Stomach (tissue), 9 donors: ENCODE results near the gene ISL2. TPM values are rescaled to one million over a fixed set of nuclear protein-coding genes. Genes with fewer than 3 reads are reported as not detected.
A peak's percentile ranks its signal among the peaks of the same experiment; 100 is the strongest.

Source experiments
- DNase-seq, 2 donors: peaks; one replicate each; pipeline versions ENCODE4 v3.0.0 to v3.0.0-alpha.2; 2013 to 2019
- H3K27ac ChIP-seq, 5 donors: fragments of 200-600 bp in 4 of 5; sonication (generic) in 4 of 5; one replicate each; pipeline ENCODE4 v1.5.1; 2013 to 2019; ENCODE audit warnings: mild to moderate bottlenecking in 1 of 5, moderate library complexity in 1 of 5
- H3K27me3 ChIP-seq, 3 donors: fragments of 200-600 bp; sonication (generic); one replicate each; pipeline ENCODE4 v1.5.1; 2017 to 2019; ENCODE audit warnings: mixed run types in 1 of 3
- H3K36me3 ChIP-seq, 4 donors: fragments of 200-600 bp; sonication (generic); 1 replicate in 3 of 4; 2 replicates in 1 of 4; pipeline ENCODE4 v1.5.1; 2016 to 2019
- H3K4me1 ChIP-seq, 4 donors: fragments of 200-600 bp; sonication (generic); one replicate each; pipeline ENCODE4 v1.5.1; 2016 to 2019
- H3K4me3 ChIP-seq, 4 donors: fragments of 200-600 bp; sonication (generic) in 3 of 4; one replicate each; pipeline ENCODE4 v1.5.1; 2016 to 2019; ENCODE audit warnings: mild to moderate bottlenecking in 1 of 4
- H3K9me3 ChIP-seq, 4 donors: fragments of 200-600 bp; sonication (generic); one replicate each; pipeline ENCODE4 v1.5.1; 2016 to 2019
- CTCF ChIP-seq, 7 experiments: fragments of 450-650 bp in 4 of 7; fragments of 200-600 bp in 3 of 7; sonication (generic) in 3 of 7; IDR thresholded peaks; one replicate each; pipeline ENCODE4 v1.5.1; 2016 to 2019; ENCODE audit warnings: antibody characterized with exemption in 7 of 7, control low read depth in 2 of 7, mild to moderate bottlenecking in 1 of 7
- EP300 ChIP-seq: sonication (generic); formaldehyde crosslinking; IDR thresholded peaks from one replicate; pipeline ENCODE4 v1.6.1; 2017; ENCODE audit warnings: antibody characterized with exemption
- POLR2A ChIP-seq, 4 donors: fragments of 450-650 bp; IDR thresholded peaks; one replicate each; pipeline ENCODE4 v1.6.1; 2016; ENCODE audit warnings: antibody characterized with exemption in 4 of 4, control low read depth in 2 of 4, mild to moderate bottlenecking in 1 of 4, moderate library complexity in 1 of 4
- POLR2AphosphoS5 ChIP-seq, 3 donors: sonication (generic); formaldehyde crosslinking; IDR thresholded peaks; one replicate each; pipeline ENCODE4 v1.6.1; 2016; ENCODE audit warnings: antibody characterized with exemption in 3 of 3
- WGBS, 5 donors: extraction: QIAGEN DNeasy Blood & Tissue Kit in 3 of 5; methylation state at CpG; one replicate each; pipeline versions ENCODE4 v1.1.5 to v1.1.7; 2013 to 2018; 5-methylcytosine and 5-hydroxymethylcytosine counted together
- intact Hi-C: fragments of 100-400 bp; cut with DNase I; formaldehyde crosslinking; loops from one replicate; pipeline ENCODE4 v1.15.1; 2023; ENCODE audit warnings: low total_unique reads
- polyA plus RNA-seq, 3 donors: library from polyadenylated mRNA; stranded (reverse); fragments of 200-250 nt; gene quantifications; one replicate each; pipeline ENCODE4 v1.2.3, GENCODE V29; 2013
- total RNA-seq, 5 donors: library from RNA; depleted of rRNA; stranded (reverse); fragments of >200 nt; gene quantifications; one replicate each; pipeline versions ENCODE4 v1.1.0 to v1.2.3, GENCODE V29; 2014 to 2016
- donor health status: healthy with polysubstance abuse.
- donor health status: Bipolar disorder and iron deficiency.
- donor health status: healthy.

Gene ISL2
- total and polyA plus RNA-seq, 8 donors, result 0.58 to 4.0 (median 2.2) TPM; not detected in 2

- H3K27me3 ChIP-seq, result no peaks in the 10 kb centered on the region
- TF ChIP-seq POLR2AphosphoS5 (IDR thresholded peaks at IDR 0.05), result no peak
- no peak for TF ChIP-seq EP300
- no peak for TF ChIP-seq POLR2A (IDR thresholded peaks at IDR 0.05)
- no peak for TF ChIP-seq CTCF (IDR thresholded peaks at IDR 0.05)
Measured at GRCh38 chr15:76358453-76358852, 21.9 kb downstream of the ISL2 start.

GRCh38 chr15:76359152-76359551 lies 22.6 kb downstream of the ISL2 start:
- DNase-seq, result peak in 1 of 2 donors; percentile 63
- TF ChIP-seq CTCF (IDR thresholded peaks at IDR 0.05) (no peak), EP300 (no peak), POLR2AphosphoS5 (IDR thresholded peaks at IDR 0.05) (no peak), POLR2A (IDR thresholded peaks at IDR 0.05) (no peak)
- Histone ChIP-seq H3K36me3 (peaks cover 0 to 5% (median 0%) of the 10 kb centered on the region in 4 donors), H3K9me3 (no peaks in the 10 kb centered on the region), H3K27me3 (no peaks in the 10 kb centered on the region), H3K27ac (no peak overlapping the region), H3K4me3 (no peak overlapping the region), H3K4me1 (peaks cover 0 to 7% (median 0%) of the 10 kb centered on the region in 4 donors)
- intact Hi-C loops, result no loop called here
- WGBS, 5 donors, result 24 to 67% (median 40%) methylated on average over 3 of the region's 3 CpGs

More at GRCh38 chr15:76358453-76358852, 21.9 kb downstream of the ISL2 start:
- Histone ChIP-seq H3K27ac (no peak overlapping the region), H3K9me3 (no peaks in the 10 kb centered on the region), H3K4me1 (peaks cover 0 to 7% (median 0%) of the 10 kb centered on the region in 4 donors), H3K36me3 (peaks cover 0 to 10% (median 0%) of the 10 kb centered on the region in 4 donors), H3K4me3 (no peak overlapping the region)
- DNase-seq, result no peak
- 94 to 98% (median 97%) methylated on average over 3 of the region's 3 CpGs for WGBS, 5 donors
- intact Hi-C loops, result no loop called here

- Histone ChIP-seq H3K27ac (no peak overlapping the region), H3K4me3 (no peak overlapping the region)
- 88 to 96% (median 90%) methylated on average over 3 of the region's 3 CpGs for WGBS, 5 donors
Measured at GRCh38 chr15:76360416-76360815, 23.8 kb downstream of the ISL2 start.

GRCh38 chr15:76363251-76363650 lies 26.7 kb downstream of the ISL2 start:
- Histone ChIP-seq H3K27me3 (no peaks in the 10 kb centered on the region), H3K27ac (no peak overlapping the region), H3K4me1 (peaks cover 5 to 22% (median 11%) of the 10 kb centered on the region in 4 donors), H3K4me3 (no peak overlapping the region), H3K36me3 (peaks cover 0 to 5% (median 0%) of the 10 kb centered on the region in 4 donors), H3K9me3 (no peaks in the 10 kb centered on the region)
- intact Hi-C loops, result no loop called here
- TF ChIP-seq EP300 (no peak), CTCF (IDR thresholded peaks at IDR 0.05) (no peak), POLR2A (IDR thresholded peaks at IDR 0.05) (no peak), POLR2AphosphoS5 (IDR thresholded peaks at IDR 0.05) (no peak)
- DNase-seq, result no peak
- WGBS, 5 donors, result 47 to 90% (median 68%) methylated on average over 2 of the region's 2 CpGs

More at GRCh38 chr15:76360416-76360815, 23.8 kb downstream of the ISL2 start:
- no peak for DNase-seq
- no peak for TF ChIP-seq CTCF (IDR thresholded peaks at IDR 0.05)
- TF ChIP-seq POLR2A (IDR thresholded peaks at IDR 0.05), result no peak
- no peak for TF ChIP-seq EP300
- no peak for TF ChIP-seq POLR2AphosphoS5 (IDR thresholded peaks at IDR 0.05)
- intact Hi-C loops, result no loop called here
- no peaks in the 10 kb centered on the region for H3K9me3 ChIP-seq
- peaks cover 0 to 7% (median 0%) of the 10 kb centered on the region in 4 donors for H3K4me1 ChIP-seq
- H3K27me3 ChIP-seq, result no peaks in the 10 kb centered on the region
- peaks cover 0 to 5% (median 0%) of the 10 kb centered on the region in 4 donors for H3K36me3 ChIP-seq
